DND-41 (cell line): ENCODE measurements around the gene RASAL2.

Experiments used
- ATAC-seq: fragments of 200-7000 bp; cut with Tn5 transposase; 3 replicates; pipeline ENCODE4 v1.9.1; 2021; ENCODE audit warnings: low read depth; ENCODE audit not compliant: insufficient read depth
- DNase-seq: peaks from one replicate; pipeline ENCODE4 v3.0.0-alpha.2; 2020
- H2AFZ ChIP-seq: 2 replicates; pipeline ENCODE4 v1.6.0; 2012; ENCODE audit warnings: low read depth, low read length
- H3K27ac ChIP-seq: 2 replicates; pipeline ENCODE4 v1.5.1; 2012; ENCODE audit warnings: low read length, inconsistent platforms
- H3K27me3 ChIP-seq: fragments of 200-600 bp; sonication (generic); 2 replicates; pipeline ENCODE4 v1.6.0; 2012; ENCODE audit warnings: low read length, mild to moderate bottlenecking, inconsistent platforms; ENCODE audit not compliant: insufficient read depth, poor library complexity
- H3K36me3 ChIP-seq: 2 replicates; pipeline ENCODE4 v1.5.1; 2012; ENCODE audit warnings: low read length, inconsistent platforms; ENCODE audit not compliant: insufficient read depth
- H3K4me1 ChIP-seq: 2 replicates; pipeline ENCODE4 v1.5.1; 2012; ENCODE audit warnings: mild to moderate bottlenecking, low read length; ENCODE audit not compliant: insufficient read depth
- H3K4me2 ChIP-seq: 2 replicates; pipeline ENCODE4 v1.6.0; 2012; ENCODE audit warnings: mild to moderate bottlenecking, moderate library complexity, low read length, inconsistent platforms; ENCODE audit not compliant: insufficient read depth
- H3K4me3 ChIP-seq, 2 experiments: fragments of 200-600 bp in 1 of 2; shearing (Covaris generic) in 1 of 2; 2 replicates each; pipeline ENCODE4 v1.5.1; 2012 to 2016; ENCODE audit warnings: inconsistent platforms in 2 of 2, low read length in 2 of 2, mild to moderate bottlenecking in 2 of 2, low read depth in 1 of 2, moderate library complexity in 1 of 2
- H3K79me2 ChIP-seq: 2 replicates; pipeline ENCODE4 v1.6.0; 2012; ENCODE audit warnings: low read length, inconsistent platforms; ENCODE audit not compliant: insufficient read depth
- H3K9ac ChIP-seq: 2 replicates; pipeline ENCODE4 v1.6.0; 2012; ENCODE audit warnings: low read depth, mild to moderate bottlenecking, inconsistent platforms, low read length, moderate library complexity
- H3K9me3 ChIP-seq: 2 replicates; pipeline ENCODE4 v1.5.1; 2012; ENCODE audit warnings: low read length, moderate library complexity, mild to moderate bottlenecking, inconsistent platforms; ENCODE audit not compliant: insufficient read depth, severe bottlenecking
- H4K20me1 ChIP-seq: 2 replicates; pipeline ENCODE4 v1.6.0; 2012; ENCODE audit warnings: low read length; ENCODE audit not compliant: insufficient read depth
- EZH2 ChIP-seq: IDR thresholded peaks from 3 replicates; pipeline ENCODE4 v1.6.1; 2012; ENCODE audit warnings: borderline replicate concordance, low read depth, mild to moderate bottlenecking, moderate library complexity, low read length, inconsistent platforms; ENCODE audit not compliant: severe bottlenecking
- TF ChIP-seq, protein P1 (sequence below): IDR thresholded peaks from 2 replicates; pipeline ENCODE4 v1.5.1; 2012; ENCODE audit warnings: borderline replicate concordance, low read length, moderate library complexity, mild to moderate bottlenecking; ENCODE audit not compliant: poor library complexity, severe bottlenecking; ENCODE audit errors: extremely low read depth

RASAL2 gene

DNA sequence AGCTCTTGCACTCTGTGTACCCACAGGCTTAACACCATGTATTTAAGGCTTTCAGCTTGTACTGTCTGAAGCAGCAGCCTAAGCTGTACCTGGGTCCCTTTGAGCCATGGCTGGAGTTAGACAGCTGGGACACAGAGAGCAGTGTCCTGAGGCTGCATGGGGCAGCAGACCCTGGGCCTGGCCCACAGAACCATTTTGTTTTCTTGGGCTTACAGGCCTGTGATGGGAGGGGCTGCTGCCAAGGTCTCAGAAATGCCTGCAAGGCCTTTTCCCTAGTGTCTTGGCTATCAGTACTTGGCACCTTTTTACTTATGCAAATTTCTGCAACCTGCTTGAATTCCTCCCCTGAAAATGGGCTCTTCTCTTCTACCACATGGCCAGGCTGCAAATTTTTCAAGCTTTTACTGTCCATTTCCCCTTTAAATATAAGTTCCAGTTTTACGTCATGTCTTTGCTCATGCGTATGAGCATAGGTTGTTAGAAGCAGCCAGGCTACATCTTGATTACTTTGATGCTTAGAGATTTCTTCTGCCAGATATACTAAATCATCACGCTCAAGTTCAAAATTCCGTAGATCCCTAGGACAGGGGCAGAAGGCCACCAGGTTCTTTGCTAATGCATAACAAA lies 259.0 kb downstream of the RASAL2 start:
- H3K36me3 ChIP-seq, result no peaks in the 10 kb centered on the region
- no peaks in the 10 kb centered on the region for H3K79me2 ChIP-seq
- H3K4me1 ChIP-seq, result no peaks in the 10 kb centered on the region
- TF ChIP-seq, protein P1, sequence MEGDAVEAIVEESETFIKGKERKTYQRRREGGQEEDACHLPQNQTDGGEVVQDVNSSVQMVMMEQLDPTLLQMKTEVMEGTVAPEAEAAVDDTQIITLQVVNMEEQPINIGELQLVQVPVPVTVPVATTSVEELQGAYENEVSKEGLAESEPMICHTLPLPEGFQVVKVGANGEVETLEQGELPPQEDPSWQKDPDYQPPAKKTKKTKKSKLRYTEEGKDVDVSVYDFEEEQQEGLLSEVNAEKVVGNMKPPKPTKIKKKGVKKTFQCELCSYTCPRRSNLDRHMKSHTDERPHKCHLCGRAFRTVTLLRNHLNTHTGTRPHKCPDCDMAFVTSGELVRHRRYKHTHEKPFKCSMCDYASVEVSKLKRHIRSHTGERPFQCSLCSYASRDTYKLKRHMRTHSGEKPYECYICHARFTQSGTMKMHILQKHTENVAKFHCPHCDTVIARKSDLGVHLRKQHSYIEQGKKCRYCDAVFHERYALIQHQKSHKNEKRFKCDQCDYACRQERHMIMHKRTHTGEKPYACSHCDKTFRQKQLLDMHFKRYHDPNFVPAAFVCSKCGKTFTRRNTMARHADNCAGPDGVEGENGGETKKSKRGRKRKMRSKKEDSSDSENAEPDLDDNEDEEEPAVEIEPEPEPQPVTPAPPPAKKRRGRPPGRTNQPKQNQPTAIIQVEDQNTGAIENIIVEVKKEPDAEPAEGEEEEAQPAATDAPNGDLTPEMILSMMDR, result no peak
- TF ChIP-seq EZH2, result no peak
- no peak overlapping the region for H2AFZ ChIP-seq
- H3K4me3 ChIP-seq, result no peak overlapping the region
- H3K27ac ChIP-seq, result no peak overlapping the region
- ATAC-seq, result no peak
- DNase-seq, result no peak
- no peaks in the 10 kb centered on the region for H3K9me3 ChIP-seq
- H3K9ac ChIP-seq, result no peak overlapping the region
- H3K27me3 ChIP-seq, result no peaks in the 10 kb centered on the region
- H3K4me2 ChIP-seq, result no peak overlapping the region
- H4K20me1 ChIP-seq, result no peaks in the 10 kb centered on the region

DNA sequence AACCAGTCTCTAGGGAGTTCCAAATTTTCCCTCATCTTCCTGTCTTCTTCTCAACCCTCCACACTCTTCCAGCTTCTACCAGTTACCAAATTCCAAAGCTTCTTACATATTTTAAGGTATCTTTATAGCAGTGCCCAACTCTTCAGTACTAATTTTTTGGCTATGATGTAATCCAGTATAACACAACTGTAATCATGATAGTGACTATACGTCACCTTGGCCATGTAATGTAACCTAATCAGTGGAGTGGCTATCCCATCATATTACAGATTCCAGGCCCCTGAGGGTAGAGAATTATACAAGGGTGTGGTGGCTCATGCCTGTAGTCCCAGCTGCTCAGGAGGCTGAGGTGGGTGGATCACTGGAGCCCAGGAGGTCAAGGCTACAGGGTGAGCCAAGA lies 259.6 kb downstream of the RASAL2 start:
- no peaks in the 10 kb centered on the region for H4K20me1 ChIP-seq
- no peak overlapping the region for H3K4me3 ChIP-seq
- H3K27ac ChIP-seq, result no peak overlapping the region
- no peaks in the 10 kb centered on the region for H3K27me3 ChIP-seq
- no peaks in the 10 kb centered on the region for H3K79me2 ChIP-seq
- H3K36me3 ChIP-seq, result no peaks in the 10 kb centered on the region
- H3K4me1 ChIP-seq, result no peaks in the 10 kb centered on the region
- H3K9me3 ChIP-seq, result no peaks in the 10 kb centered on the region
- no peak for DNase-seq
- H3K4me2 ChIP-seq, result no peak overlapping the region
- H2AFZ ChIP-seq, result no peak overlapping the region
- no peak for ATAC-seq
- TF ChIP-seq, protein P1, result no peak
- no peak for TF ChIP-seq EZH2
- H3K9ac ChIP-seq, result no peak overlapping the region

DNA sequence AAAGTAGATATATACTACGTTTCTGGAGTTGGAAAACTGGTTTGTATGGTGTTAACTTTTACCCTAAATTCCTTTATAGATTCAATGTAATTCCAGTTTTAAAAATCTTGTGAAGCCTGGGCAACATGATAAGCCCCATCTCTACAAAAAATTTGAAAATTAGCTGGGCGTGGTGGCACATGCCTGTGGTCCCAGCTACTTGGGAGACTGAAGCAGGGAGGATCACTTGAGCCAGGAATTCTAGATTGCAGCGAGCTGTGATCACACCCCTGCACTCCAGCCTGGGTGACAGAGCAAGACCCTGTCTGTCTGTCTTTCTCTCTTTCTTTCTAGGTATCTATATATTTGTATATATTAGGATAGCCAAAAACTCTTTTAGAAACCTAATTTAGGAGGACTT lies 260.9 kb downstream of the RASAL2 start:
- no peak overlapping the region for H3K4me2 ChIP-seq

More for the DNA sequence above, 260.9 kb downstream of the RASAL2 start:
- Histone ChIP-seq H3K4me1 (no peaks in the 10 kb centered on the region), H3K27me3 (no peaks in the 10 kb centered on the region), H3K4me3 (no peak overlapping the region), H3K36me3 (no peaks in the 10 kb centered on the region), H3K79me2 (no peaks in the 10 kb centered on the region), H2AFZ (no peak overlapping the region), H3K9ac (no peak overlapping the region), H3K27ac (no peak overlapping the region), H3K9me3 (no peaks in the 10 kb centered on the region), H4K20me1 (no peaks in the 10 kb centered on the region)
- DNase-seq (no peak), ATAC-seq (no peak)
- no peak for TF ChIP-seq EZH2
- TF ChIP-seq, protein P1, result no peak
